ENCODE data around the gene NFIC.
A peak's percentile ranks its signal among the peaks of the same experiment; 100 is the strongest.

NFIC gene

DNA sequence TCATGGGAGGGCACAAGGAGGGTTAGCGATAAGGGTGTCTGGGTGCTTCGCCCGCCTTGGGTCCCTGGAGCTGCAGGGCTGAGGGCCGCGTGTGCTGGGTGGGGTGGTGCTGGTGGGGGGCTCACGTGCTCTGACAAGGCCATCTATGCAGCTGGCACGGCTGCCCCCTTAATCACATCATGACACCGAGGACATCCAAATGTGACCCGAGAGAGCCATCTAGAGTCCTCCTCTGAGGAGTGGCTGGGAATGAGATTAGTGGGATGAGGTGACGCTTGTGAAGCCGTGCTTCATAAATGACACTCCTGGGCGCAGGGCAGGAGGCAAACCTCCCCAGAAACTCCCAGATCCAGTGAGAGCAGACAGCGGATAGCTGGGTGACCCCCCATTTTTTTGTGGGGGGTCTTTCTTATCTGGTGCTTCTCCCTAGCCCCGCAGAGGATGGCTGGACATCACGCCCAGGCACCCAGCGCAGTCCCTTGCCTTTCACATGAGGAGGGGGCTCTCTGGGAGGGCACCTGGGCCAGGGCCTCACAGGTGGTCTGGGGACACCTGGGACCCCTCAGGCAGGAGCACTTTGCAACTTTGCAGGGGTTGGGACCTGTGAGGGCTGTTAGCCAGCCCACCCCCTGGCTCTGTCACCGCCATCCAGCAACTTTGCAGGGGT, 146.3 kb downstream of the NFIC start:
- Mint-ChIP-seq H3K36me3 (ENCODE audit: insufficient read depth) (peaks cover 41% of the 10 kb centered on the region), H3K4me1 (ENCODE audit: low read depth in 2 of 2) (peaks cover 43 to 57% of the 10 kb centered on the region in 2 donors), H3K9me3 (no peaks in the 10 kb centered on the region), H3K27me3 (no peaks in the 10 kb centered on the region), H3K4me3 (no peak overlapping the region), H3K27ac (peak overlapping the region; percentile 12 to 62)
- no peak for ATAC-seq (replicated peaks)
- no peak for DNase-seq

DNA sequence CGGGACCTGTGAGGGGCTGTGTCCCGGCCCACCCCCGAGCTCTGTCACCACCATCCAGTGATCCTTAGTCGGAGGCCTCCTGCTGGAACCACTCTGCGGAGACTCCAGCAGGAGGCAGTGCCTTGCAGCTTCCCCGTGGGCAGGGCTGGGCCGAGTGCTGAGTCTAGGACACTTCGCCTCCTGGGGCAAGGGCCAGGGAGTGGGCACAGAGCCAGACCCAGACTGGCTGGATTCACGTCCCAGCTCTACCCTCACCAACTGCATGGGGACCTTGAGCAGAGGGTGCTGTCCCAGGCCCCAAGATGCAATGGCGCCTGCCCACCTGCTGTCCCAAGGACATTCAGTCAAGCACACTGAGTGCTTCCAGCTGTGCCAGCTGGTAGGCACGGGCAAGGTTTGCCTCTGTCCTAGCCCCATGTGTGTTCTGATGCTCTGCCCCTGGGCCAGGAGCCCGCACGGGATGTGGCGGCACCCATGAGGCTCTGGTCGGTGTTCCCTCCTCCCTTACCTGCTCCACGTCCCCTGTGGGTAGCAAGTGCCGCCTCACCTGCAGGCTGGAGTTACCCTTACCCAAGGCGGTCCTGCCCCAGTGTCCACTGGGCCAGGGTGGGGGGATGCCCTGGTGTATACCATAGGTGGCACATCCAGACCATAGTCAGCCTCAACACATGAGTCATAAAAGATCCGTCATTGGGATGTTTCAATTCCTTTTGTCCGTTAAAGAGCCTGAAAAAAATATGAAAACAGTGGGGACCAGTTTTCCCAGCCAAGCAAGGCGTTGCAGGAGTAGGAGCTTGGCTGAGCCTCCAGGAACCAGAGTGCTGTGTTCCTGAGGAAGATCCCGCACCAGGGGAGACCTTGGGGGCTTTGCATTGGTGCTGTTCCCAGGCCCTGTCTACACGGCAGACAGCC, 147.1 kb downstream of the NFIC start:
- Mint-ChIP-seq H3K27me3 (no peaks in the 10 kb centered on the region), H3K36me3 (ENCODE audit: insufficient read depth) (peaks cover 38% of the 10 kb centered on the region), H3K27ac (peak overlapping the region in 1 of 2 donors; percentile 12), H3K4me3 (no peak overlapping the region), H3K4me1 (ENCODE audit: low read depth in 2 of 2) (peaks cover 40 to 54% of the 10 kb centered on the region in 2 donors), H3K9me3 (no peaks in the 10 kb centered on the region)
- ATAC-seq (replicated peaks) (no peak), DNase-seq (no peak)

- Mint-ChIP-seq H3K27me3 (no peaks in the 10 kb centered on the region), H3K36me3 (ENCODE audit: insufficient read depth) (peaks cover 38% of the 10 kb centered on the region), H3K9me3 (no peaks in the 10 kb centered on the region), H3K27ac (peak overlapping the region; percentile 73 to 92), H3K4me1 (ENCODE audit: low read depth in 2 of 2) (peaks cover 25 to 45% of the 10 kb centered on the region in 2 donors), H3K4me3 (peak overlapping the region in 1 of 2 donors; percentile 33)
- DNase-seq: no peak
- no peak for ATAC-seq (replicated peaks)
These were observed 148.5 kb downstream of the NFIC start for GRCh38 chr19:3514930-3515329.

GRCh38 chr19:3515891-3516422, 149.6 kb downstream of the NFIC start:
- peaks cover 20 to 44% of the 10 kb centered on the region in 2 donors for H3K4me1 Mint-ChIP-seq (ENCODE audit: low read depth in 2 of 2)
- H3K27ac Mint-ChIP-seq: peak overlapping the region; percentile 79 to 92
- H3K9me3 Mint-ChIP-seq: no peaks in the 10 kb centered on the region
- DNase-seq (no peak), ATAC-seq (replicated peaks) (no peak)
- H3K36me3 Mint-ChIP-seq (ENCODE audit: insufficient read depth): peaks cover 31% of the 10 kb centered on the region
- H3K4me3 Mint-ChIP-seq: peak overlapping the region in 1 of 2 donors; percentile 56
- no peaks in the 10 kb centered on the region for H3K27me3 Mint-ChIP-seq

DNA sequence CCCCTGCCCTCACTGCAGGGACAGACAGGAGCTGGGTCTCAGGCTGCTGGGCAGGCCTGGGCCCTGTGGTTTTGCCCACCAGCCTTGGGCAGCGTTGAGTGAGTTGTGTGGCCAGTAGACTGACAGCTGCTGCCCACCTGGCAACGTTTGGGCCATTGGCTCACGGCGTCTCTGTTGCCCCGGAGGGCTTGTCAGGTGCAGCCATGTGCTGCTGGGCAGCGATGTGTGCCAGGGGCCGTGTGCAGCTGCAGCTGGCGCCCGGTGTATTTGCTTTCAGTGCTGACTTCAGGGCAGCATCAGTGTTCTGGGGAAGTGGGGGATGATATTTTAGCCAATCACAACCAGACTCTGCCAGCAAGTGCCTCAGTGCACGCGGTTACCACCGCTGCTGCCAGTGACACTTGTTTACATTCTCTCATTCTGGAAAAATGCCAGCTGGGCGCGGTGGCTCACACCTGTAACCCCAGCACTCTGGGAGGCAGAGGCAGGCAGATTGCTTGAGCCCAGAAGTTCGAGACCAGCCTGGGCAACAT, 150.4 kb downstream of the NFIC start:
- Mint-ChIP-seq H3K27me3 (no peaks in the 10 kb centered on the region), H3K9me3 (no peaks in the 10 kb centered on the region), H3K4me3 (peak overlapping the region in 1 of 2 donors; percentile 56), H3K4me1 (ENCODE audit: low read depth in 2 of 2) (peaks cover 21 to 43% of the 10 kb centered on the region in 2 donors), H3K36me3 (ENCODE audit: insufficient read depth) (peaks cover 32% of the 10 kb centered on the region), H3K27ac (peak overlapping the region; percentile 79 to 92)
- DNase-seq (peak; percentile 51 to 62 (median 61)), ATAC-seq (replicated peaks) (peak; percentile 92)

GRCh38 chr19:3517638-3518037, 151.3 kb downstream of the NFIC start:
- peaks cover 17 to 39% of the 10 kb centered on the region in 2 donors for H3K4me1 Mint-ChIP-seq (ENCODE audit: low read depth in 2 of 2)
- H3K27me3 Mint-ChIP-seq: no peaks in the 10 kb centered on the region
- peak overlapping the region in 1 of 2 donors; percentile 44 for H3K27ac Mint-ChIP-seq
- ATAC-seq (replicated peaks) (no peak), DNase-seq (no peak)
- H3K4me3 Mint-ChIP-seq: no peak overlapping the region
- H3K9me3 Mint-ChIP-seq: no peaks in the 10 kb centered on the region
- peaks cover 38% of the 10 kb centered on the region for H3K36me3 Mint-ChIP-seq (ENCODE audit: insufficient read depth)

GRCh38 chr19:3518255-3518654, 151.9 kb downstream of the NFIC start:
- DNase-seq (no peak), ATAC-seq (replicated peaks) (no peak)
- Mint-ChIP-seq H3K27ac (peak overlapping the region in 1 of 2 donors; percentile 44), H3K36me3 (ENCODE audit: insufficient read depth) (peaks cover 39% of the 10 kb centered on the region), H3K27me3 (no peaks in the 10 kb centered on the region), H3K4me3 (no peak overlapping the region), H3K4me1 (ENCODE audit: low read depth in 2 of 2) (peaks cover 17 to 39% of the 10 kb centered on the region in 2 donors), H3K9me3 (no peaks in the 10 kb centered on the region)

- ATAC-seq (replicated peaks) (no peak), DNase-seq (no peak)
- no peak overlapping the region for H3K4me3 Mint-ChIP-seq
- H3K4me1 Mint-ChIP-seq (ENCODE audit: low read depth in 2 of 2): peaks cover 15 to 38% of the 10 kb centered on the region in 2 donors
- H3K9me3 Mint-ChIP-seq: no peaks in the 10 kb centered on the region
- H3K27ac Mint-ChIP-seq: peak overlapping the region in 1 of 2 donors; percentile 44
- H3K36me3 Mint-ChIP-seq (ENCODE audit: insufficient read depth): peaks cover 40% of the 10 kb centered on the region
- no peaks in the 10 kb centered on the region for H3K27me3 Mint-ChIP-seq
These were observed 152.3 kb downstream of the NFIC start for GRCh38 chr19:3518659-3519058.
